Limb (tissue), 2 donors: ENCODE data around the gene AHDC1.
"Not testable (repeated sequence)": the region's sequence is repeated elsewhere in the genome, so short reads cannot be mapped to it uniquely, and the experiment has no call there.

ENCODE experiments used
- DNase-seq, 2 donors: peaks; one replicate each; pipeline ENCODE4 v3.0.0-alpha.2; 2016; ENCODE audit errors: extremely low spot score in 2 of 2

Gene AHDC1

DNA sequence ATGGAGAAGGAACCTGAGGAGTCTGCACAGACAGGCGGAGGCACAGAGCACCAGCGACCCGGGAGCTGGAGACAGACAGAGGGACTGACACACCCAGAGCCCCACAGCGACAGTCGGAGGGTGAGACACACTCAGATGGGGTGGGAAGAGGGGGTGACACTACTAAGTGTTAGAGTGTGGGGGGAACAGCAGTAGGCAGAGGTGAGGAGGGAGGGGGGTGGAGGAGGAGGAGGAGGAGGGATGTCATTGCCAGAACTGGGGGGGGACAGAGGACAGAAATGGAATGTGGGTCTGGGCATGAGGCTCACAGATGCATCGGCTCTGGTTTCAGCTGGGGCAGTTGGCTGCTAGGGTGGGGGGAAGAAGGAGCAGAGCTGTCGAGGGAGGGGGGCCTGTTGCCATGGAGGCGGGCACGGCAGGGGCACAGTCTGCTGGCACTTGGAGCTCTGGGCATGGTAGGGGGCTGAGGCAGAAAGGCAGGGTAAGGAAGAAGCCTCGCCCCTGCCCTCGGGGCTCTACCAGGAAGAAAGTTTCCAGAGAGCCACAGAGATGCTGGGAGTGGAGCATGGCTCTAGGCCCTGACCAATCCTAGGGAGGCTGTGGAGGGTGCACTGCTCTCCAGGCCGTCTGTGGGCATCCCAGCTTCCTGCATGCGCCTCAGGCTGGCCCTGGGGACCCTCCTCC, 37.3 kb downstream of the AHDC1 start:
- peak in 1 of 2 donors; percentile 33 for DNase-seq

GRCh38 chr1:27564710-27565649, 39.0 kb downstream of the AHDC1 start:
- no peak for DNase-seq

DNA sequence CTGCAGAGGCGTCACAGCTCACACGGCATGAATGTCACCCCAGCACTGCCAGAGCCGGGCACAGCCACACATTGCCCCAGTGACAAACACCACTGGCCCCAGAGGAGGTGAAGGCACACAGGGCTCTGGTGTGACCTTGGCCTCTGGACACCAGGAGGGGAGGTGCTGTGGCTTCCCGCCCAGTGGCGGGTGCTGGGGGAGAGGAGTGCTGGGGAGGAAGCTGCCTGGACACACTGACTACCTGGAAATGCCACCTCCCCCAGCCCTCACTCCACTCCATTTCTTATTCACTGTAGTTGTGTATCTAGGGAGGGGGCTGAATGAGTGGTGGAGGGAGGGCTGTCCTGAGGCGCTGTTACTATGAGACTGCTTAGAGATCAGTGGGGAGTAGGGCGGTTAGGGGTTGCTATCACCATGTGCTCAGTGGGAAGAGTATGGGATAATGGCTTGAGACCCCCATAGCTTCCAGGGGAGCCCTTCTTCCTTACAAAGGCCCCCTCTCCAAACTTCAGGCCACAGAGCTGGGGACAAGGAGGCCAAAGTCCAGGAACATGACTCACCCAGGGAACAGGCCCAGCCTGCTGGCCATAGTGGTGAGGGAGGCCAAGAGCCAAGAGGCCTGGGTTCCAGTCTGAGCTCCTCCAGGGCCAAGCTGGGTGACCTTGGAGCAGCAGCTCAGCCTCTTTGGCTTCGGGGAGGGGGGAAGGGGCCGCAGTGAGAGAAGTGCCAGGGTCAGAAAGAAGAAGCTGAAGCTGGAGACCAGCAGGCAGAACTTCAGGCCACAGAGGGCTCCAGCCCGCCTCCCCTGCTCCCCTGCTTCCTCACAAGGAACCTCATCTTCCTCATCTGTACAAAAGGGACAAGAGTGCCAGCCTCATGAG, 40.1 kb downstream of the AHDC1 start:
- no peak for DNase-seq

GRCh38 chr1:27563341-27563590, 40.7 kb downstream of the AHDC1 start:
- no peak for DNase-seq

- peak in 1 of 2 donors; percentile 28 for DNase-seq
Observed at GRCh38 chr1:27562534-27563340, 41.2 kb downstream of the AHDC1 start.

- peak in 1 of 2 donors; percentile 38 for DNase-seq
Observed at GRCh38 chr1:27562021-27562420, 41.9 kb downstream of the AHDC1 start.

- DNase-seq, result peak; percentile 55 to 74
Observed at GRCh38 chr1:27561124-27561899, 42.6 kb downstream of the AHDC1 start.

GRCh38 chr1:27560268-27561123, 43.4 kb downstream of the AHDC1 start:
- peak in 1 of 2 donors; percentile 27 for DNase-seq

GRCh38 chr1:27559466-27560030, 44.4 kb downstream of the AHDC1 start:
- no peak for DNase-seq

DNA sequence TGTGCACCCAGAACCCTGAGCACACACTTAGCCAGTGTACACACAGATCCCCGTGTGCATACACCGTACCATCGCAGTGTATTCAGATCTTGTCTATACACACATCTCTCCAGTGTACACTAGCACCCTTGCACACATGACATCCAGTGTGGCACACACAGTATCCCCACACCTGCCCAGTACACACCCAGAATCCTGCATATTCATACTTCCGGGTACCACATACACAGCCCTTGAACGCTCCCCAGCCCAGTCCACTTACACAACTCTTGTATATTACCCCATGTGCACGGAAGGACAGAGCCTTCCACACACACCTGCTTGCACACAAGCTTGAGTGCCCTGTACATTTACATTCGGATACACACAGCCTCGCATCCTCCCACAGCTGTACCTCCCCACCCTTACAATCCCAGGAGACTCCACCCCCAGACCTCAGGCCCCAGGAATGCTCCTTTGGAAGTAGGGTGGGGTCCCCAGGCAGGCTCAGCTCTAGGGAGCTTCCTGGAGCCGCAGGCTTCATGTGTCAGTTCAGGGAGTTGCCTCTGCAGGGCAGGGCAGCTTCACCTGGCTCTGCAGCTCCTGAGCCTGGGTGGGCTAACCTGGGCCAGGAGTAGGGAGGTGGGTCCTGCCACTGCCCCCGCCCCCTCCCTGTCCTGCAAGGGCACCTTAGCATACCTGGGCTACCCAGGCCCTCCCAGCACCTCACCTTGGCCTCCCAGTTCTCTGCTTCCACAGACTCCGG, 46.2 kb downstream of the AHDC1 start:
- DNase-seq, result no peak

DNA sequence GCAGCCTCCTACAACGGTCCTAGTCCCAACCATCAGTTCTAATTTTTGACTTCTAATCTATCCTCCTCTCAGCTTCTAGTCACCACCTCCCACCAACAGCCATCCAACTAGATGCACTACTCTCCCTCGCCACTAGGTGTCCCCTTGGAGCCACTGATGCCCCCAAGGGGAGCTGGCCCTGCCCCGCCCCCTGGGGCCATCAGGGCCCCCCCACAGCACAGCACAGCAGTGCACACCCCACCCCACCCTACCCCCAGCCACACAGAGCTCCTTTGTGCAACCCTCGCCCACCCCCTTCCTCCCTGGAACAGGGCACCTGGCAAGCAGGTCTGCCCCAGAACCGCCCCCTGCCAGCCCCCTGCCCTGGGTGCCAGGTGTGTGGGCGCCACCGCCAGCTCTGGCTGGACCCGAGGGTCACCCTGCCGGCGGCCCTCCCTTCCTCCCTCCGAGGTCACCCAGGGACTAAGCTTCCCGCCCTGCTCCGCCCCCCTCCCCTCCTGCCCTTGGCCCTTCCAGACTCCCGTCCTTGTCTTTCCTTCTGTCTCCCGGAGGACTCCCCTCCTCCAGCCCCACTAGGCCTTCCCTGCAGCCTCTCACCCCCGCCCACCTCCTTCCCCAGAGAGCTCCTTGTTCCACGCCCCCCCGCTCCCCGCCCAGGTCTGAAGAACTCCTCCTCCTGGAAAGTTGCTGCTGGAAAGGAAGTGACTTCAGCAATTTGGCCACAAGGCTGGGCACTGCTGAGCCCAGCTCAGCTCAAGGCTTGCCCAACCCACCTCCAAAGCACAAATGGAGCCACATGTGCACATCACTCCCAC, 47.0 kb downstream of the AHDC1 start:
- DNase-seq, result peak; percentile 54 to 84

DNA sequence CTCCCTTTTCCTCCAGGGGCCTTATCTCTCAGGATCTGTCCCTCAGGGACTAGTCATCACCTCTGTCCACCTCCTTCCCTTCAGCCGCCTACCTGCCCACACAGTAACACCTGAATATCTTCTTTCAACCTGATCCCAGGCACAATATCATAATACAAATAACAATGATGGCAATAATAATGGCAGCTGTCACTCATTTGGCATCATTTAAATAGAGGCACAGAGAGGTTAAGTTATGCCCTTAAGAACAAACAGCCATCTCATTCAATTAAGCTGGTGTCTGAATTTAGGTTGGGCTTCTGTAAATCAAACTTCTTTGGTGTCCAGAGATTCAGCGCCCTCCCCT, 47.5 kb downstream of the AHDC1 start:
- no peak for DNase-seq

GRCh38 chr1:27555700-27556424, 48.1 kb downstream of the AHDC1 start:
- peak in 1 of 2 donors; percentile 71 for DNase-seq

- no peak for DNase-seq
Observed at GRCh38 chr1:27554759-27555699, 48.9 kb downstream of the AHDC1 start.

GRCh38 chr1:27554293-27554692, 49.7 kb downstream of the AHDC1 start:
- no peak for DNase-seq

GRCh38 chr1:27553823-27554222, 50.1 kb downstream of the AHDC1 start:
- DNase-seq, result not testable (repeated sequence)
